ENCODE data around the gene SPHK1. TPM values are rescaled to one million over a fixed set of nuclear protein-coding genes. Genes with fewer than 3 reads are reported as not detected.
"Not testable (repeated sequence)": the region's sequence is repeated elsewhere in the genome, so short reads cannot be mapped to it uniquely, and the experiment has no call there.

Gene SPHK1
- total RNA-seq, 1 donor from 2014 or later, result 15.4 TPM

DNA sequence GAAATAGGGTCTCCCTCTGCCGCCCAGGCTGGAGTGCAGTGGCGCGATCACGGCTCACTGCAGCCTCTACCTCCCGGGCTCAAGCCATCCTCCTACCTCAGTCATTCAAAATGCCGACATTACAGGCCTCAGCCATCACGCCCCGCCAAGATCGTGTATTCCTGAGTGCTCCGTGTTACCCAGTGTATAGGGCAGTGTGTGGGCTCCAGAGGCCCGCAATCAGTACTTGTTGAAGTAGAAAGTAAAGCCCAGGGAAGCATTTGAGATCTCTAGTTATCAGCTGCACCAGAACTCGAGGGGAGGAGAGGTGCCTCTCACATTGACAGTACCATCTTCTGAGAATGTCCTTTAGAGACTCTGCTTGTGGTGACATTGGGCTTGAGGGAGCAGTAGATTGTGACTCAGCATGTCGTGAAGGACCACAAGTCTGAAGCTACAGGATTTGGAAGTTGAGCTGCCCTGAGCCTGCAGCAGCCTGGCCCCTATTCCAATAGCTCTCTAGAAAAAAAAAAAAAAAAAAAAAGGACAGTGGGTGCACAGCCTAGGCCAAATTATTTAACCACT, 29.6 kb upstream of the SPHK1 start:
- Mint-ChIP-seq H3K4me3 (ENCODE audit: unreplicated experiment) (peak overlapping the region; percentile 98), H3K4me1 (ENCODE audit: unreplicated experiment) (peaks cover 20% of the 10 kb centered on the region), H3K27ac (ENCODE audit: unreplicated experiment) (no peak overlapping the region), H3K27me3 (ENCODE audit: unreplicated experiment) (peaks cover 18% of the 10 kb centered on the region), H3K9me3 (ENCODE audit: unreplicated experiment) (no peaks in the 10 kb centered on the region), H3K36me3 (ENCODE audit: low read depth, unreplicated experiment) (no peaks in the 10 kb centered on the region)
- no peak for DNase-seq (ENCODE audit: low spot score)
- TF ChIP-seq, protein P1, sequence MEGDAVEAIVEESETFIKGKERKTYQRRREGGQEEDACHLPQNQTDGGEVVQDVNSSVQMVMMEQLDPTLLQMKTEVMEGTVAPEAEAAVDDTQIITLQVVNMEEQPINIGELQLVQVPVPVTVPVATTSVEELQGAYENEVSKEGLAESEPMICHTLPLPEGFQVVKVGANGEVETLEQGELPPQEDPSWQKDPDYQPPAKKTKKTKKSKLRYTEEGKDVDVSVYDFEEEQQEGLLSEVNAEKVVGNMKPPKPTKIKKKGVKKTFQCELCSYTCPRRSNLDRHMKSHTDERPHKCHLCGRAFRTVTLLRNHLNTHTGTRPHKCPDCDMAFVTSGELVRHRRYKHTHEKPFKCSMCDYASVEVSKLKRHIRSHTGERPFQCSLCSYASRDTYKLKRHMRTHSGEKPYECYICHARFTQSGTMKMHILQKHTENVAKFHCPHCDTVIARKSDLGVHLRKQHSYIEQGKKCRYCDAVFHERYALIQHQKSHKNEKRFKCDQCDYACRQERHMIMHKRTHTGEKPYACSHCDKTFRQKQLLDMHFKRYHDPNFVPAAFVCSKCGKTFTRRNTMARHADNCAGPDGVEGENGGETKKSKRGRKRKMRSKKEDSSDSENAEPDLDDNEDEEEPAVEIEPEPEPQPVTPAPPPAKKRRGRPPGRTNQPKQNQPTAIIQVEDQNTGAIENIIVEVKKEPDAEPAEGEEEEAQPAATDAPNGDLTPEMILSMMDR (IDR thresholded peaks at IDR 0.05; ENCODE audit: unreplicated experiment), result no peak

DNA sequence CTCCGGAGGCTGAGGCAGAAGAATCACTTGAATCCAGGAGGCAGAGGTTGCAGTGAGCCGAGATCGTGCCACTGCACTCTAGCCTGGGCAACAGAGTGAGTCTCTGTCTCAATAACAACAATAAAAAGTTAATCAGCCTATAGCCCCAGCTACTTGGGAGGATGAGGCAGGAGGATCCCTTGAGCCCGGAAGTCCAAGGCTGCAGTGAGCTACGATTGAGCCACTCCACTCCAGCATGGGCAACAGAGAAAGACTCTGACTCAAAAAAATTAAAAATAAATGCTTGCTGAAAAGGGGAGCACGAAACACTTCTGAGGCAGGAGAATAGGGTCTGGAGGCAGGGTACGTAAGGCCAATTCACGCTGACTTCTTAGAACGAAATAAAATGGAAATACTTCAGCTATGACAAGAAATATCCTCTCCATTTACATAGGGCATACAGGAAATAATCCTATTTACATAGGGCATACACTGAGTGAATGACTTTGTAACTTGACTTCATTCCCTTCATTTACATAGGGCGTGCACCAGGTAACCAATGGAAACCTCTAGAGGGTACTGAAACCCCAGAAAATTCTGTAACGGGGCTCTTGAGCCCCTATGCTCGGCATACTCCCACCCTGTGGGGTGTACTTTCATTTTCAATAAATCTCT, 27.5 kb upstream of the SPHK1 start:
- peaks cover 16% of the 10 kb centered on the region for H3K27me3 Mint-ChIP-seq (ENCODE audit: unreplicated experiment)
- no peak overlapping the region for H3K27ac Mint-ChIP-seq (ENCODE audit: unreplicated experiment)
- DNase-seq (ENCODE audit: low spot score), result no peak
- no peaks in the 10 kb centered on the region for H3K36me3 Mint-ChIP-seq (ENCODE audit: low read depth, unreplicated experiment)
- peaks cover 15% of the 10 kb centered on the region for H3K4me1 Mint-ChIP-seq (ENCODE audit: unreplicated experiment)
- TF ChIP-seq, protein P1 (IDR thresholded peaks at IDR 0.05; ENCODE audit: unreplicated experiment), result no peak
- H3K9me3 Mint-ChIP-seq (ENCODE audit: unreplicated experiment), result no peaks in the 10 kb centered on the region
- H3K4me3 Mint-ChIP-seq (ENCODE audit: unreplicated experiment), result no peak overlapping the region

DNA sequence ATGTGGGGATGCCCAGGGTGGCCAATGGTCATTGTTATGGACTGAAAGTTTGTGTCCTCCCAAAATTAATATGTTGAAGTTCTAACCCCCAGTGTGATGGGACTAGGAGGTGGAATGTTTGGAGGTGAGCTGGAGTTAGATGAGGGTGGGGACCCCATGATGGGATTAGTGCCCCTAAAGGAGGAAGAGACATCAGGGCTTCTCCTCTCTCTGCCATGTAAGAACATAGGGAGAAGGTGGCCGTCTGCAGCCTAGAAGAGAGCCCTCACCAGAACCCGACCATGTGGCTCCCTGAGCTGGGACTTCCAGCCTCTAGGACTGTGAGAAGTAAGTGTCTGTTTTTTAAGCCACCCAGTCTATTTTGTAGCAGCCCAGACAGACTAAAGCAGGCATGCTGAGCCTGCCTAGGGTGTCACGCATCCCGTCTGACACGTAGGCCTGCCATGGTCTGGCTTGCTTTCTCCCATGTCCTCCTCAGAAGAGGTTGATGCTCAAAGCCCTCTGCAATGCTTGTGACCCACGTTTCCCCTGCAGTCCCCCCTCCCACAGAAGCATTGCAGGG, 26.7 kb upstream of the SPHK1 start:
- no peaks in the 10 kb centered on the region for H3K9me3 Mint-ChIP-seq (ENCODE audit: unreplicated experiment)
- no peak overlapping the region for H3K4me3 Mint-ChIP-seq (ENCODE audit: unreplicated experiment)
- peaks cover 14% of the 10 kb centered on the region for H3K27me3 Mint-ChIP-seq (ENCODE audit: unreplicated experiment)

DNA sequence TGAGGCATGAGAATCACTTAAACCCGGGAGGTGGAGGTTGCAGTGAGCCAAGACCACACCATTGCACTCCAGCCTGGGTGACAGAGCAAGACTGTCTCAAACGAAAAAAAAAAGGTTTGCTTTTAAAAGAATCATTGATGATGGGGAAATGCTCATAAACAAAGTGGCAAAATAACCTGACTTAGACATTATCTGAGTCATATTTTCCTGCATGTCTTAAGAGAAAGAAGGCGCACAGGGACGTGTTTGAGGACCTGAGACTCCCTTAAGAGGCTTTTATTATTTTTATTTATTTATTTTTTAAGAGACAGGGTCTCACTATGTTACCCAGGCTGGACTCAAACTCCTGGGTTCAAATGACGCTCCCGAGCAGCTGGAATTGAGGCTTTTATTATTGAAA, 25.0 kb upstream of the SPHK1 start:
- Mint-ChIP-seq H3K9me3 (ENCODE audit: unreplicated experiment) (no peaks in the 10 kb centered on the region), H3K27ac (ENCODE audit: unreplicated experiment) (no peak overlapping the region), H3K4me1 (ENCODE audit: unreplicated experiment) (peaks cover 4% of the 10 kb centered on the region), H3K27me3 (ENCODE audit: unreplicated experiment) (peaks cover 5% of the 10 kb centered on the region), H3K36me3 (ENCODE audit: low read depth, unreplicated experiment) (no peaks in the 10 kb centered on the region), H3K4me3 (ENCODE audit: unreplicated experiment) (no peak overlapping the region)
- TF ChIP-seq, protein P1 (IDR thresholded peaks at IDR 0.05; ENCODE audit: unreplicated experiment), result no peak
- no peak for DNase-seq (ENCODE audit: low spot score)

More for the DNA sequence above, 26.7 kb upstream of the SPHK1 start:
- no peak for DNase-seq (ENCODE audit: low spot score)
- TF ChIP-seq, protein P1 (IDR thresholded peaks at IDR 0.05; ENCODE audit: unreplicated experiment), result no peak
- no peaks in the 10 kb centered on the region for H3K36me3 Mint-ChIP-seq (ENCODE audit: low read depth, unreplicated experiment)
- H3K4me1 Mint-ChIP-seq (ENCODE audit: unreplicated experiment), result peaks cover 13% of the 10 kb centered on the region
- H3K27ac Mint-ChIP-seq (ENCODE audit: unreplicated experiment), result no peak overlapping the region

DNA sequence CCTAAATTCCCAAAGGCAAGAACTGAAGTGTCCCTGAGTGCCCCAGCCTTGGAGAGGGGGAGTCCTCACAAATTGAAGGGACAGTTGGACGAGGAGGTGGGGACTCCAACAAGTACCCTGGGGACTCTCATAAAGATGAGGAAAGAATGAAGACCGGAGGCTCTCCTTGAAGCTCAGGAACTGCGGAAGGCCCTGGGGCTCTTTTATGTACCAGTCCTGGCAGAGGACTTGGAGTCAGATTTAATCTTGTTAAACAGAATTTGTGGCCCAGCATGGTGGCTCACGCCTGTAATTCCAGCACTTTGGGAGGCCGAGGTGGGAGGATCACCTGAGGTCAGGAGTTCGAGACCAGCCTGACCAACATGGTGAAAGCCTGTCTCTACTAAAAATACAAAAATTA, 24.6 kb upstream of the SPHK1 start:
- DNase-seq (ENCODE audit: low spot score); H3K27ac Mint-ChIP-seq (ENCODE audit: unreplicated experiment); H3K36me3 Mint-ChIP-seq (ENCODE audit: low read depth, unreplicated experiment); H3K4me3 Mint-ChIP-seq (ENCODE audit: unreplicated experiment); H3K4me1 Mint-ChIP-seq (ENCODE audit: unreplicated experiment); H3K9me3 Mint-ChIP-seq (ENCODE audit: unreplicated experiment); H3K27me3 Mint-ChIP-seq (ENCODE audit: unreplicated experiment): not testable (repeated sequence)

All from endothelial cell (in vitro differentiated cells).